Pancreas (tissue), 10 donors: ENCODE results near the gene TMEM86A. TPM values are rescaled to one million over a fixed set of nuclear protein-coding genes. Genes with fewer than 3 reads are reported as not detected.
"Not testable (repeated sequence)": the region's sequence is repeated elsewhere in the genome, so short reads cannot be mapped to it uniquely, and the experiment has no call there.

Experiments used
- ATAC-seq, 4 donors: fragments of 200-7000 bp; cut with Tn5 transposase; one replicate each; pipeline versions ENCODE4 v1.8.0 to v1.9.1; 2020; ENCODE audit warnings: mild to moderate bottlenecking in 4 of 4, moderate library complexity in 4 of 4
- DNase-seq, 6 donors: peaks; one replicate each; pipeline ENCODE4 v3.0.0-alpha.2; 2020
- FAIRE-seq: peaks from 2 replicates; lab custom pipeline; 2012; peaks lifted over from hg19 to GRCh38; lab: Jason Lieb, UNC
- H3K27ac ChIP-seq, 4 donors: fragments of 200-600 bp; sonication (generic); 1 replicate in 3 of 4; 2 replicates in 1 of 4; pipeline versions ENCODE4 v1.5.0 to v1.8.0; 2020
- H3K27me3 ChIP-seq, 4 donors: fragments of 200-600 bp; one replicate each; pipeline ENCODE4 v1.8.0; 2021
- H3K36me3 ChIP-seq, 3 donors: fragments of 200-600 bp; sonication (generic) in 1 of 3; one replicate each; pipeline versions ENCODE4 v1.5.0 to v1.8.0; 2020 to 2021
- H3K4me1 ChIP-seq, 3 donors: fragments of 200-600 bp; one replicate each; pipeline ENCODE4 v1.8.0; 2021
- H3K4me3 ChIP-seq, 4 donors: fragments of 200-600 bp; sonication (generic) in 2 of 4; one replicate each; pipeline versions ENCODE4 v1.5.0 to v1.8.0; 2020 to 2021
- H3K9me3 ChIP-seq, 4 donors: fragments of 200-600 bp; one replicate each; pipeline ENCODE4 v1.8.0; 2021
- WGBS, 2 donors: extraction: QIAGEN DNeasy Blood & Tissue Kit; methylation state at CpG; one replicate each; pipeline ENCODE4 v1.1.7; 2013; 5-methylcytosine and 5-hydroxymethylcytosine counted together
- intact Hi-C, 3 donors: fragments of 100-400 bp; cut with DNase I; formaldehyde crosslinking; loops; one replicate each; pipeline versions ENCODE4 v1.11.1 to v1.14.2; 2022
- polyA plus RNA-seq, 2 donors: library from polyadenylated mRNA; stranded (reverse); fragments of 200-250 nt; gene quantifications; one replicate each; pipeline ENCODE4 v1.2.3, GENCODE V29; 2013
- total RNA-seq, 6 donors: library from RNA; stranded (reverse); fragmentation: NEBNext Ultra II Directional in 4 of 6; extraction: Animal tissue kit (Norgen Biotek cat#: 25700) in 4 of 6; gene quantifications; one replicate each; pipeline versions ENCODE4 v1.2.1 to v1.2.4, GENCODE V29; 2021 to 2023
- TF ChIP-seq, protein P1 (sequence below), 4 donors: fragments of 200-600 bp; sonication (generic) in 3 of 4; IDR thresholded peaks; one replicate each; pipeline versions ENCODE4 v1.5.0 to v1.8.0; 2021; ENCODE audit warnings: antibody characterized with exemption in 4 of 4
- donor health status: healthy with polysubstance abuse.
- donor health status: DM: no; HTN: no; CAD: no; lungs with moderate emphysema.
- donor health status: DM: no; HTN: no; CAD: no.
- donor health status: control.
- donor health status: control.
- donor health status: Bipolar disorder and iron deficiency.
- donor health status: DM: yes; HTN: yes; CAD: no.
- donor health status: DM: no; HTN: no; CAD: no.
- donor health status: DM: no; HTN: no; CAD: no.
- donor health status: DM: yes; HTN: yes; CAD: no.

TMEM86A gene
- total and polyA plus RNA-seq, 8 donors, result 1.4 to 9.3 (median 2.7) TPM

DNA sequence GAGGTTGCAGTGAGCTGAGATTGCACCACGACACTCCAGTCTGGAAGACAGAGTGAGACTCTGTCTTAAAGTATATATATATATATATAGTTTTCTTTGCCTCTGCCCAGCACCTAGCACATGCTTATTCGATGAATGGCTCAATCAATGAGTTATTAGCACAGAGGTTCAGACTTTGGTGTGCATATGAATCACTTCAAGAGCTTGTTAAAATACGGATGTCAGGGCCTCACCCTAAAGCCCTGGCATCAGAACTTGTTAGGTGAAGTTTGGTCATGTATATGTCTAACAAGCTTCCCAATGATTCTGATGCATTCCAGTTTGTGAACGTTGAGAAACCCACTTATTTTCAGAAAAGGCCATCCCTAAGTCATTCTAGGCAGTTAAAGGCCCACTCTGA is 21.8 kb upstream of the TMEM86A start:
- H3K9me3 ChIP-seq, result no peaks in the 10 kb centered on the region
- 61 to 83% methylated on average over 4 of the region's 4 CpGs for WGBS, 2 donors
- H3K27me3 ChIP-seq, result no peaks in the 10 kb centered on the region
- DNase-seq (no peak), FAIRE-seq (no peak), ATAC-seq (no peak)
- no peak overlapping the region for H3K27ac ChIP-seq
- intact Hi-C loops, result no loop called here
- TF ChIP-seq, protein P1, sequence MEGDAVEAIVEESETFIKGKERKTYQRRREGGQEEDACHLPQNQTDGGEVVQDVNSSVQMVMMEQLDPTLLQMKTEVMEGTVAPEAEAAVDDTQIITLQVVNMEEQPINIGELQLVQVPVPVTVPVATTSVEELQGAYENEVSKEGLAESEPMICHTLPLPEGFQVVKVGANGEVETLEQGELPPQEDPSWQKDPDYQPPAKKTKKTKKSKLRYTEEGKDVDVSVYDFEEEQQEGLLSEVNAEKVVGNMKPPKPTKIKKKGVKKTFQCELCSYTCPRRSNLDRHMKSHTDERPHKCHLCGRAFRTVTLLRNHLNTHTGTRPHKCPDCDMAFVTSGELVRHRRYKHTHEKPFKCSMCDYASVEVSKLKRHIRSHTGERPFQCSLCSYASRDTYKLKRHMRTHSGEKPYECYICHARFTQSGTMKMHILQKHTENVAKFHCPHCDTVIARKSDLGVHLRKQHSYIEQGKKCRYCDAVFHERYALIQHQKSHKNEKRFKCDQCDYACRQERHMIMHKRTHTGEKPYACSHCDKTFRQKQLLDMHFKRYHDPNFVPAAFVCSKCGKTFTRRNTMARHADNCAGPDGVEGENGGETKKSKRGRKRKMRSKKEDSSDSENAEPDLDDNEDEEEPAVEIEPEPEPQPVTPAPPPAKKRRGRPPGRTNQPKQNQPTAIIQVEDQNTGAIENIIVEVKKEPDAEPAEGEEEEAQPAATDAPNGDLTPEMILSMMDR (IDR thresholded peaks at IDR 0.05), result no peak
- H3K36me3 ChIP-seq, result no peaks in the 10 kb centered on the region
- H3K4me1 ChIP-seq, result no peaks in the 10 kb centered on the region
- H3K4me3 ChIP-seq, result no peak overlapping the region

DNA sequence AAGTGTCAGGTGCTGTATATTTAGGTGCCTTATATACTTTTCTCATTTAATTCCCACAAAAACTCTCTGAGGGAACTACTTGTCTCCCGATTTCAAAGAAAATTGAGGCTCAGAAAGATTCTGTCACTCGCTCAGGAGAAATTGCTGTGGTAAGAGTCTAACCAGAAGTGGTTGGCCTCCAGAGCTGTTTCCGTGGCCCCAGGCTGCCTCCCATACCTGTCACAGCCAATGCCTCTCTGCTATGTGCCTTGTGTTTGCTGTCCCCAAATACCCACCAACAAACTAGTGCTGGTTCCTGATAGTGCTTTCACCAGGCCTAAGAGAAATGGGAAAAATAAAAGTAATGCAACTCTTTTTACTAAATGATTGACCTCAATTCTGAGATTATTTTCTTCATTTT is 21.0 kb upstream of the TMEM86A start:
- Histone ChIP-seq H3K4me3 (no peak overlapping the region), H3K9me3 (no peaks in the 10 kb centered on the region), H3K27me3 (no peaks in the 10 kb centered on the region), H3K27ac (no peak overlapping the region), H3K4me1 (no peaks in the 10 kb centered on the region), H3K36me3 (no peaks in the 10 kb centered on the region)
- intact Hi-C loops, result no loop called here
- TF ChIP-seq, protein P1 (IDR thresholded peaks at IDR 0.05), result no peak
- no peak for DNase-seq
- FAIRE-seq, result no peak
- ATAC-seq, result no peak
- WGBS, 2 donors, result 92 to 93% methylated on average over 3 of the region's 3 CpGs

DNA sequence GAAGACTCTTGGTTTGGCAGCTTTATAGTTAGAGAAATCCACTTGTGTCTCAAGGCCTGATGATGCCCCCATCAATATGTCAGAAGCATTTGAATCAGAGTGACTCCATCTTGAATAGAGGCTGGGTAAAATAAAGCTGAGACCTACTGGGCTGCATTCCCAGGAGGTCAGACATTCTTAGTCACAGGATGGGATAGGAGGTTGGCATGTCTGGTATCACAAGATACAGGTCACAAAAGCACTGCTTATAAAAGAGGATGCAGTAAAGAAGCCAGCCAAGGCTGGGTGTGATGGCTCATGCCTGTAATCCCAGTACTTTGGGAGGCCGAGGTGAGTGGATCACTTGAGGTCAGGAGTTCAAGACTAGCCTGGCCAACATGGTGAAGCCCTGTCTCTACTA is 16.6 kb upstream of the TMEM86A start:
- FAIRE-seq, ATAC-seq, H3K27ac ChIP-seq, DNase-seq, intact Hi-C loops, H3K4me1 ChIP-seq, H3K36me3 ChIP-seq, H3K9me3 ChIP-seq, H3K27me3 ChIP-seq, H3K4me3 ChIP-seq: not testable (repeated sequence)
- 93 to 95% methylated on average over 1 of the region's 1 CpG for WGBS, 2 donors

DNA sequence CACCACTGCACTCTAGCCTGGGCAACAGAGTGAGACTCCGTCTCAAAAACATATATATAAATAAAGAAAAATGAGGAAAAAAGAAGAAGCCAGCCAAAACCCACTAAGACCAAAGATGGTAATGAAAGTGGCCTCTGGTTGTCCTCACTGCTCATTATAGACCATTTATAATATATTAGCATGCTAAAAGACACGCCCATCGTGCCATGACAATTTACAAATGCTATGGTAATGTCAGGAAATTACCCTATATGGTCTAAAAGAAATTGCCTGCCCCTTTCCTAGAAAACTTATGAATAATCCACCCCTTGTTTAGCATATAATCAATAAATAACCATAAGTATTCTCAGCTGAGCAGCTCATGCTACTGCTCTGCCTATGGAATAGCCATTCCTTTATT is 16.1 kb upstream of the TMEM86A start:
- H3K9me3 ChIP-seq, result no peaks in the 10 kb centered on the region
- no peaks in the 10 kb centered on the region for H3K27me3 ChIP-seq
- ATAC-seq (no peak), DNase-seq (no peak), FAIRE-seq (no peak)
- TF ChIP-seq, protein P1 (IDR thresholded peaks at IDR 0.05), result no peak
- no peaks in the 10 kb centered on the region for H3K36me3 ChIP-seq
- intact Hi-C loops, result no loop called here
- no peak overlapping the region for H3K27ac ChIP-seq
- peaks cover 0 to 8% (median 0%) of the 10 kb centered on the region in 3 donors for H3K4me1 ChIP-seq
- no peak overlapping the region for H3K4me3 ChIP-seq
- WGBS, 2 donors, result 96 to 98% methylated on average over 3 of the region's 3 CpGs

DNA sequence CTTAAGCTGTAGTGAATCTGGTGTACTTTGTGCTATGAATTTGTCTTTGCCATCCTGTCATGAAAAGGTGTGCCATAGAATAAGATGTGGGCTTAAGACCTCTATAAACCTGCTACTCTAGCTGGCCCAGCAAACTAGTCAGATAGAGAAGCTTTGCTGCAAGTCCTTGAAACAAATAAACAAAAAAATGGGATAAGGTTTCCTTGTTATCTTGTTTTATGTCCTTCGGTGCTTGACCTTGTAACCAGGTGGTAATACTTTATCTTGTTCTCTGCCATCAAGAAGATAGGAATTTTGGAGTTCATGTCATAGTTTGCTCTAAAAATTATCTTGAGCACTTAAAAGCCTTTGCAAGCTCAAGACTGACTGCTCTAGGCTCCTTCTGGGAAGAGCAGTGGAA is 14.3 kb upstream of the TMEM86A start:
- WGBS, 2 donors, result 16 to 36% methylated on average over 1 of the region's 1 CpG
- intact Hi-C loops, result no loop called here
- H3K27ac ChIP-seq, result no peak overlapping the region
- H3K4me3 ChIP-seq, result no peak overlapping the region
- TF ChIP-seq, protein P1 (IDR thresholded peaks at IDR 0.05), result no peak
- no peaks in the 10 kb centered on the region for H3K27me3 ChIP-seq
- H3K4me1 ChIP-seq, result peaks cover 0 to 8% (median 0%) of the 10 kb centered on the region in 3 donors
- no peaks in the 10 kb centered on the region for H3K36me3 ChIP-seq
- no peaks in the 10 kb centered on the region for H3K9me3 ChIP-seq
- FAIRE-seq, result no peak
- ATAC-seq, result peak in 2 of 4 donors; percentile 50 to 77
- peak in 1 of 6 donors; percentile 11 for DNase-seq

DNA sequence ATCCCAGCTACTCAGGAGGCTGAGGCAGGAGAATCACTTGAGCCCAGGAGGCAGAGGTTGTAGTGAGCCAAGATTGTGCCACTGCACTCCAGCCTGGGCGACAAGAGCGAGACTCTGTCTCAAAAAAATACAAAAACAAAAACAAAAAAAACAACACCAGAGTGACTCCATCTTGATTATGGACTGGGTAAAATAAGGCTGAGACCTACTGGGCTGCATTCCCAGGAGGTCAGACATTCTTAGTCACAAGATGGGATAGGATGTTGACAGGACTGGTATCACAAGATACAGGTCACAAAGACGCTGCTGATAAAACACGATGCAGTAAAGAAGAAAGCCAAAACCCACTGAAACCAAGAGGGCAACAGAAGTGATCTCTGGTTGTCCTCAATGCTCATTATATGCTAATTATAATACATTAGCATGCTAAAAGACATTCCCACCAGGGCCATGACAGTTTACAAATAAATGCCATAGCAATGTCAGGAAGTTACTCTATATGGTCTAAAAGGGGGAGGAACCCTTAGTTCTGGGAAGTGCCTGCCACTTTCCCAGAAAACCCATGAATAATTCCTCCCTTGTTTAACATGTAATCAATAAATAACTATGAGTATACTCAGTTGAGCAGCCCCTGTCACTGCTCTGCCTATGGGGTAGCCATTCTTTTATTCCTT is 7.0 kb upstream of the TMEM86A start:
- H3K4me1 ChIP-seq, H3K9me3 ChIP-seq, DNase-seq, H3K27me3 ChIP-seq, H3K4me3 ChIP-seq, H3K36me3 ChIP-seq, intact Hi-C loops, FAIRE-seq, H3K27ac ChIP-seq: not testable (repeated sequence)
- 63 to 64% methylated on average over 4 of the region's 4 CpGs for WGBS, 2 donors
- peak in 2 of 4 donors; percentile 51 to 67 for ATAC-seq
